ENCODE results near the gene DHRS13.

DNA sequence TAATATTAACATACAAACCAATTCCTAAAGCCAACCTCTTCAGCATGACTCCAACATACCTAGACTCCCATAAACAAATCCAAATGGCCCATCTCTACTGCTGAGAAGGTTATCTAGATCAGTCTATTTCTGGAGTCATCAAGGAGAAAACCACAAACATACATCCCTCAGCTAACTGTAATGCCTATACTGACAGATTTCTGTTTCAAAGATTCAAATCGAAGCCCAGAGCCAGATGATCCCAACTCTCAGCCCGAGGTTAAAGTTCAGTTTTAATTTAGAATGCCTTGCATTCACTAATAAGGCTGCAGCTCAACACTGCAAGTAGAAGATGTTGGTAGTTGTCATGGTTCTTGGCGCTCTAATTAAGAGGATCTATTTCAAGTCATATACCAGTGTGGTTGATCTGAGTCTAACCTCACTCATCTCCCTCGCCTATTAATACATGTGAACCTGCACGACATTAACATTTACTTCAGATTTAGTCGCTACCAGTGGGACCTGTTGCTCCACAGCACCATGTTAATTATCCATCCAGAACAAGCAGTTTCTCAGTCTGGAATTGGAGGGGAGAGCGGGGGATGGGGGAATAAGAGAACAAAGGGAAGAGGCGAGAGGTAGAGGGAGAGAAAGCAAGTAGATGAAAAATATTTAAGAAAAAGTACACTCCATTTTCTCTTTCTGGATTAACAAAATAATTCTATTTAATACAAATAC, 33.0 kb upstream of the DHRS13 start:
- no peak for TF ChIP-seq EZH2 (IDR thresholded peaks at IDR 0.05; ENCODE audit: borderline replicate concordance, insufficient read depth, low read length, poor library complexity, severe bottlenecking)
- TF ChIP-seq SMC3 (conservative IDR thresholded peaks at IDR 0.05; ENCODE audit: poor library complexity), result no peak
- TF ChIP-seq, protein P1, sequence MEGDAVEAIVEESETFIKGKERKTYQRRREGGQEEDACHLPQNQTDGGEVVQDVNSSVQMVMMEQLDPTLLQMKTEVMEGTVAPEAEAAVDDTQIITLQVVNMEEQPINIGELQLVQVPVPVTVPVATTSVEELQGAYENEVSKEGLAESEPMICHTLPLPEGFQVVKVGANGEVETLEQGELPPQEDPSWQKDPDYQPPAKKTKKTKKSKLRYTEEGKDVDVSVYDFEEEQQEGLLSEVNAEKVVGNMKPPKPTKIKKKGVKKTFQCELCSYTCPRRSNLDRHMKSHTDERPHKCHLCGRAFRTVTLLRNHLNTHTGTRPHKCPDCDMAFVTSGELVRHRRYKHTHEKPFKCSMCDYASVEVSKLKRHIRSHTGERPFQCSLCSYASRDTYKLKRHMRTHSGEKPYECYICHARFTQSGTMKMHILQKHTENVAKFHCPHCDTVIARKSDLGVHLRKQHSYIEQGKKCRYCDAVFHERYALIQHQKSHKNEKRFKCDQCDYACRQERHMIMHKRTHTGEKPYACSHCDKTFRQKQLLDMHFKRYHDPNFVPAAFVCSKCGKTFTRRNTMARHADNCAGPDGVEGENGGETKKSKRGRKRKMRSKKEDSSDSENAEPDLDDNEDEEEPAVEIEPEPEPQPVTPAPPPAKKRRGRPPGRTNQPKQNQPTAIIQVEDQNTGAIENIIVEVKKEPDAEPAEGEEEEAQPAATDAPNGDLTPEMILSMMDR (IDR thresholded peaks at IDR 0.05; ENCODE audit: poor library complexity, severe bottlenecking), result no peak
- TF ChIP-seq, protein P2, sequence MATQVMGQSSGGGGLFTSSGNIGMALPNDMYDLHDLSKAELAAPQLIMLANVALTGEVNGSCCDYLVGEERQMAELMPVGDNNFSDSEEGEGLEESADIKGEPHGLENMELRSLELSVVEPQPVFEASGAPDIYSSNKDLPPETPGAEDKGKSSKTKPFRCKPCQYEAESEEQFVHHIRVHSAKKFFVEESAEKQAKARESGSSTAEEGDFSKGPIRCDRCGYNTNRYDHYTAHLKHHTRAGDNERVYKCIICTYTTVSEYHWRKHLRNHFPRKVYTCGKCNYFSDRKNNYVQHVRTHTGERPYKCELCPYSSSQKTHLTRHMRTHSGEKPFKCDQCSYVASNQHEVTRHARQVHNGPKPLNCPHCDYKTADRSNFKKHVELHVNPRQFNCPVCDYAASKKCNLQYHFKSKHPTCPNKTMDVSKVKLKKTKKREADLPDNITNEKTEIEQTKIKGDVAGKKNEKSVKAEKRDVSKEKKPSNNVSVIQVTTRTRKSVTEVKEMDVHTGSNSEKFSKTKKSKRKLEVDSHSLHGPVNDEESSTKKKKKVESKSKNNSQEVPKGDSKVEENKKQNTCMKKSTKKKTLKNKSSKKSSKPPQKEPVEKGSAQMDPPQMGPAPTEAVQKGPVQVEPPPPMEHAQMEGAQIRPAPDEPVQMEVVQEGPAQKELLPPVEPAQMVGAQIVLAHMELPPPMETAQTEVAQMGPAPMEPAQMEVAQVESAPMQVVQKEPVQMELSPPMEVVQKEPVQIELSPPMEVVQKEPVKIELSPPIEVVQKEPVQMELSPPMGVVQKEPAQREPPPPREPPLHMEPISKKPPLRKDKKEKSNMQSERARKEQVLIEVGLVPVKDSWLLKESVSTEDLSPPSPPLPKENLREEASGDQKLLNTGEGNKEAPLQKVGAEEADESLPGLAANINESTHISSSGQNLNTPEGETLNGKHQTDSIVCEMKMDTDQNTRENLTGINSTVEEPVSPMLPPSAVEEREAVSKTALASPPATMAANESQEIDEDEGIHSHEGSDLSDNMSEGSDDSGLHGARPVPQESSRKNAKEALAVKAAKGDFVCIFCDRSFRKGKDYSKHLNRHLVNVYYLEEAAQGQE (IDR thresholded peaks at IDR 0.05; ENCODE audit: borderline replicate concordance), result no peak
- no peak for TF ChIP-seq POLR2AphosphoS5 (IDR thresholded peaks at IDR 0.05)
- no peak for TF ChIP-seq EP300 (conservative IDR thresholded peaks at IDR 0.05; ENCODE audit: poor library complexity, severe bottlenecking)
- TF ChIP-seq TAF1 (IDR thresholded peaks at IDR 0.05; ENCODE audit: low read depth), result no peak
- no peak for TF ChIP-seq MXI1 (conservative IDR thresholded peaks at IDR 0.05; ENCODE audit: poor library complexity, severe bottlenecking)
